KMS-11 (cell line): Measurements from ENCODE around the gene LHFPL2.

Source experiments
- H2AFZ ChIP-seq: fragments of 200-600 bp; sonication (generic); 2 replicates; pipeline ENCODE4 v1.6.1; 2016; ENCODE audit warnings: antibody characterized with exemption, mixed run types, low read depth
- H3K27ac ChIP-seq: fragments of 200-600 bp; sonication (generic); 2 replicates; pipeline ENCODE4 v1.6.1; 2016; ENCODE audit warnings: mild to moderate bottlenecking, mixed run types
- H3K27me3 ChIP-seq: fragments of 200-600 bp; sonication (generic); 2 replicates; pipeline ENCODE4 v1.6.1; 2017; ENCODE audit warnings: mild to moderate bottlenecking, low read depth, mixed run types, moderate library complexity; ENCODE audit not compliant: insufficient read depth
- H3K36me3 ChIP-seq: fragments of 200-600 bp; sonication (generic); 2 replicates; pipeline ENCODE4 v1.6.1; 2017; ENCODE audit warnings: mild to moderate bottlenecking, mixed run types; ENCODE audit not compliant: insufficient read depth
- H3K4me1 ChIP-seq: fragments of 200-600 bp; sonication (generic); 2 replicates; pipeline ENCODE4 v1.6.1; 2016; ENCODE audit warnings: mild to moderate bottlenecking, low read depth, mixed run types; ENCODE audit not compliant: poor library complexity, severe bottlenecking
- H3K4me2 ChIP-seq: fragments of 200-600 bp; sonication (generic); 2 replicates; pipeline ENCODE4 v1.7.0; 2016; ENCODE audit warnings: mild to moderate bottlenecking, mixed run types
- H3K4me3 ChIP-seq: fragments of 200-600 bp; sonication (generic); IDR thresholded peaks from 2 replicates; pipeline ENCODE4 v1.6.1; 2017; ENCODE audit warnings: low read depth, low read length, mixed read lengths; ENCODE audit not compliant: insufficient read depth
- H3K79me2 ChIP-seq: fragments of 200-600 bp; sonication (generic); 2 replicates; pipeline ENCODE4 v1.6.1; 2016; ENCODE audit warnings: low read depth, mixed run types; ENCODE audit not compliant: insufficient read depth
- H3K9ac ChIP-seq: fragments of 200-600 bp; sonication (generic); 2 replicates; pipeline ENCODE4 v1.6.1; 2016; ENCODE audit warnings: mild to moderate bottlenecking, mixed run types
- H4K20me1 ChIP-seq: fragments of 200-600 bp; sonication (generic); 2 replicates; pipeline ENCODE4 v1.6.1; 2016; ENCODE audit warnings: mild to moderate bottlenecking, mixed run types; ENCODE audit not compliant: insufficient read depth
- CTCF ChIP-seq: fragments of 200-600 bp; sonication (generic); conservative IDR thresholded peaks from 2 replicates; pipeline ENCODE4 v1.6.1; 2017; ENCODE audit warnings: low read depth, mild to moderate bottlenecking, antibody characterized with exemption, low read length, moderate library complexity, mixed read lengths

LHFPL2 gene

GRCh38 chr5:78505860-78506259, 142.7 kb downstream of the LHFPL2 start:
- H4K20me1 ChIP-seq = no peaks in the 10 kb centered on the region
- no peak overlapping the region for H3K9ac ChIP-seq
- H3K4me1 ChIP-seq = peaks cover 9% of the 10 kb centered on the region
- H2AFZ ChIP-seq = no peak overlapping the region
- no peak overlapping the region for H3K4me2 ChIP-seq
- no peaks in the 10 kb centered on the region for H3K79me2 ChIP-seq
- H3K4me3 ChIP-seq = no peak overlapping the region
- no peak overlapping the region for H3K27ac ChIP-seq
- no peaks in the 10 kb centered on the region for H3K36me3 ChIP-seq
- no peak for TF ChIP-seq CTCF
- H3K27me3 ChIP-seq = no peaks in the 10 kb centered on the region

GRCh38 chr5:78504704-78505677, 143.6 kb downstream of the LHFPL2 start:
- H4K20me1 ChIP-seq = no peaks in the 10 kb centered on the region
- no peak overlapping the region for H3K4me3 ChIP-seq
- H3K79me2 ChIP-seq = no peaks in the 10 kb centered on the region
- no peak overlapping the region for H3K27ac ChIP-seq
- no peak overlapping the region for H2AFZ ChIP-seq
- H3K36me3 ChIP-seq = no peaks in the 10 kb centered on the region
- no peaks in the 10 kb centered on the region for H3K27me3 ChIP-seq
- peaks cover 1% of the 10 kb centered on the region for H3K4me1 ChIP-seq
- TF ChIP-seq CTCF = no peak
- no peak overlapping the region for H3K4me2 ChIP-seq
- no peak overlapping the region for H3K9ac ChIP-seq

DNA sequence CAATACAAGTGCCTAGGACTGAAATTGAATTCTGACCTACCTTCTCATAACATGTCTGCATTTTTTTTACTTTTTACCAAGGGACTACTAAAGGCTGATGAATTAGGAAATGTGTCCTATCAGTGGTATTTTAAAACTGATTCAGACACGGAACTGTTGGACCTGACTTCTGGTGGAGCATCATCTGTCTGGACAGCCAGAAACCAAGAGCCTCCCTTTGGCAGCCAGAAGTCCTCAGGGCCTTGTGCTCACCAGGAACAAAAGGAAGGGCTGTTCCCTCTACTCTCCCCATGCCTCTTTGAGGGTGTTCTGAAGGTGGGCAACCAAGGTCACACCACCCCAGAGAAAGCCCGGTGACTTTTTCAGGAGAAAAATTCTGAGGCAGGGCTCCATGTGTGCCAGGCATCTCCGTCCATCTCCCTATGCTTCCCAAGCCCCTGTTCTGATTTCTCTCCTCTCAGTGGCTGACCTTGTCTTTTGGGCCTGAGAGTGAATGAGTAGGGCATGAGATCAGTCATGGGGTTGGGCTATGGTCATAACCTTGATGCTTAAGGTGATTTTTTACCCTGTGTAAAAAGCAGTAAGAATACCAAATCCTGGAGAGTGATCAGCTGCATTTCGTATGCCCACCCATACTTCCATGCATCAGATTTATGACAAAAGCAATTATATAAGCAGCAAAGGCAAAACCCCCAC, 144.5 kb downstream of the LHFPL2 start:
- Histone ChIP-seq H2AFZ (no peak overlapping the region), H3K4me1 (peaks cover under 1% of the 10 kb centered on the region), H3K4me3 (no peak overlapping the region), H3K36me3 (no peaks in the 10 kb centered on the region), H3K9ac (no peak overlapping the region), H3K27ac (no peak overlapping the region), H3K79me2 (no peaks in the 10 kb centered on the region), H3K27me3 (no peaks in the 10 kb centered on the region), H3K4me2 (no peak overlapping the region), H4K20me1 (no peaks in the 10 kb centered on the region)
- TF ChIP-seq CTCF = no peak

DNA sequence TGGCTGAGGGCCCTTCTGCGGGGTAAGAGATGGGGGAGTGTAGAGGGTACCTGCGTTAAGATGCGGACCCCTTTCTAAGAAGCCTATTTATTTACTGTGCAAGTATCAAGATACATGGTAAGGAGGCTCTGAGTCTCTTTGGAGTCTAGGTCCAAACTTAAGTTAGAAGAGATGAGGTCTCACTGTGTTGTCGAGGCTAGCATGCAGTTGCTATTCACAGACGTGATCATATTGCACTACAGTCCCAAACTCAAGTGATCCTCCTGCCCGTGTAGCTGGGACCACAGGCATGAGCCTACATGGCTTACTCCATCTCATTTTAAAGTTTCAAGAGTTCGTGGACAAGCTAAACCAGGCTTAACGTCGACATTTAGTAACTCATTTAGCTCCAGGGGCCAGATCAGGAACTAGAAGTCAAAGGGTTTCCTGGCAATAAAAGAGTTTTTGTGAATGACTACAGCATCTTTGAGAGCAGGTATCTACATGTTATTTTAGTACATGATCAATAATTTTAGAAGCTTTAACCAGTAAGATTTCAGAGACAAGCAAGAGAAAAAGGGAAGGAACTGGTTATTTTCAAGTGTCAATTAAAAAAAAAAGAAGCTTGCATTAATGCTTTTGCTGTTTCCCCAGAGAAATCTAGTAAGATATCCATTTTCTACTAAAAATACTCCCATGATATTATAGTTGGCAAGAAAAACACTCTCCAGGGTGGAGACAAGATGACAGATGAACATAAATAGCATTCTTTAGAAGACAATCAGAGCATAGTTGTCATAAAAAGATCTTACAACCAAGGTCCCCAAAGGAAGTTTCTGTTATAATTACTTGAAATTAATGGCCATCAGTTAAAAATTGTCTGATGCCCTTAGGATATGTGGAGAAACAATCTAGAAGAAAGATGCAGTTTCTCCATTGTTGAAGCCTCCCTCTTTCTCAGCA, 146.9 kb downstream of the LHFPL2 start:
- no peak overlapping the region for H3K27ac ChIP-seq

More for the DNA sequence above, 146.9 kb downstream of the LHFPL2 start:
- Histone ChIP-seq H3K9ac (no peak overlapping the region), H2AFZ (no peak overlapping the region), H3K4me1 (peaks cover 24% of the 10 kb centered on the region), H3K4me3 (no peak overlapping the region), H3K36me3 (no peaks in the 10 kb centered on the region), H3K4me2 (no peak overlapping the region), H3K27me3 (no peaks in the 10 kb centered on the region), H3K79me2 (no peaks in the 10 kb centered on the region), H4K20me1 (no peaks in the 10 kb centered on the region)
- TF ChIP-seq CTCF = no peak
